GM23248 (cell line): ENCODE measurements around the gene CLN3. TPM values are rescaled to one million over a fixed set of nuclear protein-coding genes. Genes with fewer than 3 reads are reported as not detected.
"Not testable (repeated sequence)": the region's sequence is repeated elsewhere in the genome, so short reads cannot be mapped to it uniquely, and the experiment has no call there.

Experiments used
- DNase-seq: peaks from one replicate; pipeline ENCODE4 v3.0.0-alpha.2; 2015
- H2AFZ ChIP-seq: fragments of 200-600 bp; sonication (generic); 2 replicates; pipeline ENCODE4 v1.6.1; 2016; ENCODE audit warnings: antibody characterized with exemption
- H3F3A ChIP-seq: fragments of 200-600 bp; sonication (generic); 2 replicates; pipeline ENCODE4 v1.6.1; 2016; ENCODE audit warnings: mild to moderate bottlenecking, antibody characterized with exemption, mixed run types; ENCODE audit not compliant: insufficient read depth
- H3K27ac ChIP-seq: fragments of 200-600 bp; sonication (generic); 2 replicates; pipeline ENCODE4 v1.5.1; 2016; ENCODE audit warnings: mild to moderate bottlenecking
- H3K27me3 ChIP-seq: fragments of 200-600 bp; sonication (generic); replicated peaks from 2 replicates; pipeline ENCODE4 v1.6.1; 2016; ENCODE audit warnings: mild to moderate bottlenecking; ENCODE audit not compliant: insufficient read depth
- H3K36me3 ChIP-seq: fragments of 200-600 bp; sonication (generic); 2 replicates; pipeline ENCODE4 v1.6.1; 2016; ENCODE audit warnings: low read depth, mild to moderate bottlenecking
- H3K4me1 ChIP-seq: fragments of 200-600 bp; sonication (generic); 2 replicates; pipeline ENCODE4 v1.6.1; 2016; ENCODE audit warnings: mild to moderate bottlenecking; ENCODE audit not compliant: insufficient read depth
- H3K4me2 ChIP-seq: fragments of 200-600 bp; sonication (generic); one replicate; pipeline ENCODE4 v1.6.1; 2016; ENCODE audit warnings: mild to moderate bottlenecking; ENCODE audit not compliant: unreplicated experiment
- H3K4me3 ChIP-seq: fragments of 200-600 bp; sonication (generic); 2 replicates; pipeline ENCODE4 v1.5.1; 2016; ENCODE audit warnings: mild to moderate bottlenecking
- H3K79me2 ChIP-seq: fragments of 200-600 bp; sonication (generic); 2 replicates; pipeline ENCODE4 v1.6.1; 2016; ENCODE audit warnings: mild to moderate bottlenecking; ENCODE audit not compliant: insufficient read depth
- H3K9ac ChIP-seq: fragments of 200-600 bp; sonication (generic); 2 replicates; pipeline ENCODE4 v1.6.1; 2016; ENCODE audit warnings: mild to moderate bottlenecking
- H3K9me2 ChIP-seq: fragments of 200-600 bp; sonication (generic); 2 replicates; pipeline ENCODE4 v1.6.1; 2016; ENCODE audit warnings: mixed run types, mild to moderate bottlenecking, moderate library complexity; ENCODE audit not compliant: insufficient read depth
- H3K9me3 ChIP-seq: fragments of 200-600 bp; sonication (generic); one replicate; pipeline ENCODE4 v1.6.1; 2017; ENCODE audit warnings: low read depth
- H4K20me1 ChIP-seq: fragments of 200-600 bp; sonication (generic); 2 replicates; pipeline ENCODE4 v1.6.0; 2016; ENCODE audit not compliant: insufficient read depth
- EZH2 ChIP-seq: fragments of 200-600 bp; sonication (generic); IDR thresholded peaks from 2 replicates; pipeline ENCODE4 v1.6.1; 2018; ENCODE audit warnings: antibody characterized with exemption, mild to moderate bottlenecking; ENCODE audit not compliant: insufficient read depth, poor library complexity, severe bottlenecking
- EZH2phosphoT487 ChIP-seq: fragments of 200-600 bp; sonication (generic); IDR thresholded peaks from 2 replicates; pipeline ENCODE4 v1.6.1; 2018; ENCODE audit warnings: antibody characterized with exemption, moderate library complexity, mild to moderate bottlenecking, low read depth; ENCODE audit not compliant: insufficient read depth
- WGBS, 2 experiments: methylation state at CpG; one replicate each; pipeline ENCODE4 v1.1.6; 2015 to 2017; ENCODE audit warnings: low lambda C conversion rate in 2 of 2, low coverage in 1 of 2; ENCODE audit errors: missing lambda C conversion rate in 2 of 2; 5-methylcytosine and 5-hydroxymethylcytosine counted together
- in situ Hi-C: fragments of 300-500 bp; cut with MboI; formaldehyde crosslinking; loops from 2 replicates; pipeline ENCODE4 v1.15.0; 2020
- polyA plus RNA-seq: library from polyadenylated mRNA; unstranded; fragments of >200 nt; fragmentation: Nextera tagmentation; extraction: Ambion mirVana; gene quantifications from 2 replicates; pipeline ENCODE4 v1.2.1, GENCODE V29; 2016
- total RNA-seq: library from RNA; depleted of rRNA; stranded (reverse); fragments of >200 nt; shearing (Covaris generic); gene quantifications from 2 replicates; pipeline ENCODE4 v1.2.3, GENCODE V29; 2014

CLN3 gene
- total and polyA plus RNA-seq, 2 experiments from 2014 or later, result 15.8 to 21.1 TPM

DNA sequence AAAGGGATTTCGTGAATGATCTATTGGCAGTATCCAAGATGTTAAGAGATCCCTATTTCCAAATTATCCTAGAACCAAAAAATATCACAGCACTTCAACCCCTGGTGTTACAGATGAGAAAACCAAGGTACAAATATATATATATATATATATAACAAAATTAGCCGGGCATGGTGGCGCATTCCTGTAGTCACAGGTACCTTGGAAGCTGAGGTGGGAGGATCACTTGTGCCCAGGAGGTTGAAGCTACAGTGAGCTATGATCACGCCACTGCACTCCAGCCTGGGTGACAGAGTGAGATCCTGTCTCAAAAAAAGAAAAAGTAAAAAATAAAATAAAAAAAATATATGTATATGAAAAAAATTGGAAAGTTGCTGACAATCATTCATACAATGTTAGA lies 637 bp upstream of the CLN3 start:
- Histone ChIP-seq H3K27me3 (no peaks in the 10 kb centered on the region), H3K4me1 (no peaks in the 10 kb centered on the region), H3F3A (no peaks in the 10 kb centered on the region), H3K9me2 (no peaks in the 10 kb centered on the region), H3K4me3 (peak overlapping the region; percentile 88), H3K27ac (peak overlapping the region; percentile 95), H3K9ac (peak overlapping the region; percentile 93), H3K36me3 (no peaks in the 10 kb centered on the region), H3K9me3 (no peaks in the 10 kb centered on the region), H3K79me2 (no peaks in the 10 kb centered on the region), H2AFZ (peak overlapping the region; percentile 98), H3K4me2 (peak overlapping the region; percentile 89), H4K20me1 (no peaks in the 10 kb centered on the region)
- WGBS, 2 experiments, result 39 to 40% methylated on average over 4 of the region's 4 CpGs
- DNase-seq, result no peak
- TF ChIP-seq EZH2phosphoT487, result no peak
- TF ChIP-seq EZH2, result no peak
- in situ Hi-C loops, result no loop called here

DNA sequence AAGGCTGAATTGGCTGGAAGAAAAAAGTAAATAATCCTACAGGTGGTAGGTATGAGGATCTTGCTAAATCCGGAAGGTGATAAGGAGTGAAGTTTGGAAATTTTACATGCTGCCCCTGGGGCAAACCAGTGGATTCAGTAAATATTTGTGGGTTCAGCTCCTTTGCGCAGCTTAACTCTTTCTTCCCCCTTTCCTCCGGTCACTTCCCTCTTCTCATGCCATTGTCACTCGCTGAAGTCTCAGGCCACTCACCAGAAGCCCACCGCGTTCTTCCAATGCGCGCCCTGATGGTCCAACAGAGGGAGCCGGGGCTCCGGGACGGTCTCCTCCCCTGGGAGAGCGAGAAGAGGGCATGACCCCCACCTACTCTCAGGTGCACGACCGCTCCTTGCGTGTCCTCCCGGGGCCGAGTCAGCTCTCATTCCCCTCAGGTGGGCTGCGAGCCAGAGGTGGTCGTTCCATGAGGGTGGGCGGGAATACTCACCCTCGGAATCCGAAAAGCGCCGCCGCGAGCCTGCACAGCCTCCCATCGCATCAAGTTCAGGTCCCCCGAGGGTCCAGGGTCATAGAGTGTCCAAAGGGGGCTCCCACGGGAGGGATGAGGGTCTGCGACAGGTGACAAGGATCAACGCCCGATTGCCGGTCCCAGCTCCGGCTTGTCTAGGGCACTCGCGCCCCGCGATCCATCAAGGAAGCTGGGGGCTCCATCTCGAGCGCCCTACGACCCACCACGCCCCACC lies 474 bp downstream of the CLN3 start:
- H3K4me3 ChIP-seq, result peak overlapping the region; percentile 88
- DNase-seq, result peak; percentile 45
- peak overlapping the region; percentile 93 for H3K9ac ChIP-seq
- TF ChIP-seq EZH2phosphoT487 (no peak), EZH2 (no peak)
- H3K4me1 ChIP-seq, result no peaks in the 10 kb centered on the region
- no peaks in the 10 kb centered on the region for H3K27me3 ChIP-seq
- peak overlapping the region; percentile 89 for H3K4me2 ChIP-seq
- H4K20me1 ChIP-seq, result no peaks in the 10 kb centered on the region
- no peaks in the 10 kb centered on the region for H3F3A ChIP-seq
- in situ Hi-C loops, result no loop called here
- H3K79me2 ChIP-seq, result no peaks in the 10 kb centered on the region
- no peaks in the 10 kb centered on the region for H3K9me2 ChIP-seq
- peak overlapping the region; percentile 98 for H2AFZ ChIP-seq
- peak overlapping the region; percentile 95; the same call in 1 of the 2 replicates for H3K27ac ChIP-seq
- H3K36me3 ChIP-seq, result no peaks in the 10 kb centered on the region
- 1 to 2% methylated on average over 29 to 33 of the region's 42 CpGs for WGBS, 2 experiments
- no peaks in the 10 kb centered on the region for H3K9me3 ChIP-seq

DNA sequence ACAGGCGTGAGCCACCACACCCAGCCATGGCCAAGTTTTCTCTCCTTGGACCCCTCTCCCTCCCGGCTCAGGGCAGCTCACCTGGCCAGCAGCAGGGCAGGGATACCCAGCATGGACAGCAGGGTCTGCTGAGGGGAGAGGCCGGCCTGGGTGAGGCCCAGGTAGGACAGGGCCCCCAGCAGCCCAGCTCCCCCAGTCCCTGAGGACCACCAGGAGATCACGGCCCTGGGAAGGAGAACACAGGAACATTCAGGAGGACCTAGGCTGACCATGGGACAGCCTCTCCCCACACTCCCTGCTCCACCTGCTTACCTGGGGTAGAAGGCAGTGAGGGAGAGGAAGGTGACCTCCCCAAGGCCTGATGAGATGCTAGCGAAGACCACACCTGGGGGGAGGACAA lies 5.6 kb downstream of the CLN3 start:
- DNase-seq, result no peak
- H3F3A ChIP-seq, result no peaks in the 10 kb centered on the region
- H3K36me3 ChIP-seq, result no peaks in the 10 kb centered on the region; the same call in 1 of the 2 replicates
- H3K79me2 ChIP-seq, result no peaks in the 10 kb centered on the region
- H3K27me3 ChIP-seq, result no peaks in the 10 kb centered on the region
- no peak overlapping the region for H3K9ac ChIP-seq
- TF ChIP-seq EZH2phosphoT487, result no peak
- TF ChIP-seq EZH2, result no peak
- in situ Hi-C loops, result no loop called here
- no peak overlapping the region for H3K4me3 ChIP-seq
- H3K4me2 ChIP-seq, result no peak overlapping the region
- no peaks in the 10 kb centered on the region for H3K9me2 ChIP-seq
- H3K4me1 ChIP-seq, result no peaks in the 10 kb centered on the region
- 96 to 97% methylated on average over 5 of the region's 5 CpGs for WGBS, 2 experiments
- no peaks in the 10 kb centered on the region for H4K20me1 ChIP-seq
- no peak overlapping the region for H2AFZ ChIP-seq
- H3K9me3 ChIP-seq, result no peaks in the 10 kb centered on the region
- H3K27ac ChIP-seq, result no peak overlapping the region

DNA sequence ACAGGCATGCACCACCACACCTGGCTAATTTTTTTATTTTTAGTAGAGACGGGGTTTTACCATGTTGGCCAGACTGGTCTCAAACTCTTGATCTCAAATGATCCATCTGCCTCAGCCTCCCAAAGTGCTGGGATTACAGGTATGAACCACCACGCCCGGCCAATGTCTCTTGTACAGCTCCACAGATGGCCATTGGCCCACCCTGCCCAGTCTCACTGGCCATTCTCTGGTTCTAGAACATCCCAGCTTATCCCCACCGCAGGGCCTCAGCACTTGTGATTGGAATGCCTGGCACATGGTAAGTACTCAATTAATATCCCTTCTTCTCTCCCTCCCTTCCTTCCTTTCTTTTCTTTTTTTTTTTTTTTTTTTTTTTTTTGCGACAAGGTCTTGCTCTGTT lies 8.5 kb downstream of the CLN3 start:
- H3K9ac ChIP-seq, H3K4me3 ChIP-seq, H2AFZ ChIP-seq, H4K20me1 ChIP-seq, H3F3A ChIP-seq, H3K27me3 ChIP-seq, DNase-seq, in situ Hi-C loops, H3K27ac ChIP-seq, H3K79me2 ChIP-seq, H3K4me1 ChIP-seq, H3K4me2 ChIP-seq, H3K36me3 ChIP-seq, H3K9me3 ChIP-seq, H3K9me2 ChIP-seq: not testable (repeated sequence)
- WGBS, 2 experiments, result 91% methylated on average over 5 of the region's 5 CpGs
